GM10847 (cell line): ENCODE data around the gene CLK4.

ENCODE experiments used
- POLR2A ChIP-seq: IDR thresholded peaks from 2 replicates; pipeline ENCODE4 v1.6.1; 2011; ENCODE audit not compliant: insufficient read length; ENCODE audit errors: extremely low read depth

CLK4 gene

GRCh38 chr5:178626484-178627258 lies at the start of gene CLK4:
Gene CLK4, minus strand, starts transcription at chr5:178627050. Its CDS starts 3,634 bp downstream, at chr5:178623416.
- TF ChIP-seq POLR2A = peak; percentile 64

- TF ChIP-seq POLR2A = no peak
These were observed 49.1 kb upstream of the CLK4 start for GRCh38 chr5:178675922-178676321.

GRCh38 chr5:178674334-178674733 lies 47.5 kb upstream of the CLK4 start:
- no peak for TF ChIP-seq POLR2A

- no peak for TF ChIP-seq POLR2A
These were observed 47.0 kb upstream of the CLK4 start for GRCh38 chr5:178673801-178674295.

- no peak for TF ChIP-seq POLR2A
These were observed 45.8 kb upstream of the CLK4 start for GRCh38 chr5:178672630-178673029.

- no peak for TF ChIP-seq POLR2A
These were observed 44.8 kb upstream of the CLK4 start for GRCh38 chr5:178671602-178672144.

GRCh38 chr5:178670351-178670885 lies 43.6 kb upstream of the CLK4 start:
- no peak for TF ChIP-seq POLR2A

GRCh38 chr5:178668579-178668978 lies 41.7 kb upstream of the CLK4 start:
- TF ChIP-seq POLR2A = no peak

GRCh38 chr5:178667688-178668087 lies 40.8 kb upstream of the CLK4 start:
- no peak for TF ChIP-seq POLR2A

GRCh38 chr5:178667101-178667500 lies 40.3 kb upstream of the CLK4 start:
- no peak for TF ChIP-seq POLR2A

GRCh38 chr5:178664141-178664540 lies 37.3 kb upstream of the CLK4 start:
- no peak for TF ChIP-seq POLR2A

GRCh38 chr5:178662541-178662860 lies 35.7 kb upstream of the CLK4 start:
- no peak for TF ChIP-seq POLR2A

- TF ChIP-seq POLR2A = no peak
These were observed 35.1 kb upstream of the CLK4 start for GRCh38 chr5:178661836-178662540.

GRCh38 chr5:178651046-178651810 lies 24.4 kb upstream of the CLK4 start:
- TF ChIP-seq POLR2A = no peak

GRCh38 chr5:178650214-178650613 lies 23.4 kb upstream of the CLK4 start:
- TF ChIP-seq POLR2A = no peak
